Fibroblast of villous mesenchyme (primary cell): ENCODE results near the gene SLC4A8. TPM values are rescaled to one million over a fixed set of nuclear protein-coding genes. Genes with fewer than 3 reads are reported as not detected.

Source experiments
- DNase-seq: peaks from one replicate; pipeline ENCODE4 v3.0.0-alpha.2; 2010; ENCODE audit warnings: low read depth
- H3K4me3 ChIP-seq: 2 replicates; pipeline ENCODE4 v1.5.1; 2011; ENCODE audit warnings: low read depth, mild to moderate bottlenecking, low read length
- CTCF ChIP-seq: IDR thresholded peaks from 2 replicates; pipeline ENCODE4 v1.5.1; 2012; ENCODE audit warnings: low read depth, mild to moderate bottlenecking, low read length; ENCODE audit not compliant: insufficient read depth
- total RNA-seq: library from RNA; depleted of rRNA; stranded (reverse); fragments of >200 nt; gene quantifications from 2 replicates; pipeline ENCODE4 v1.2.3, GENCODE V29; 2012

Gene SLC4A8
- total RNA-seq, 1 donor = 6.9 TPM

GRCh38 chr12:51403159-51403558 lies 21.5 kb upstream of the SLC4A8 start:
- no peak for DNase-seq
- TF ChIP-seq CTCF = no peak
- no peak overlapping the region for H3K4me3 ChIP-seq

- no peak for TF ChIP-seq CTCF
- DNase-seq = no peak
- no peak overlapping the region for H3K4me3 ChIP-seq
These were observed 20.9 kb upstream of the SLC4A8 start for GRCh38 chr12:51403681-51404136.

GRCh38 chr12:51404627-51405026 lies 20.0 kb upstream of the SLC4A8 start:
- no peak for DNase-seq
- no peak overlapping the region for H3K4me3 ChIP-seq
- no peak for TF ChIP-seq CTCF

GRCh38 chr12:51405801-51406207 lies 18.8 kb upstream of the SLC4A8 start:
- no peak for TF ChIP-seq CTCF
- no peak for DNase-seq
- H3K4me3 ChIP-seq = no peak overlapping the region

- no peak for TF ChIP-seq CTCF
- H3K4me3 ChIP-seq = no peak overlapping the region
- DNase-seq = no peak
These were observed 18.3 kb upstream of the SLC4A8 start for GRCh38 chr12:51406290-51406689.

- DNase-seq = no peak
- no peak for TF ChIP-seq CTCF
- no peak overlapping the region for H3K4me3 ChIP-seq
These were observed 17.8 kb upstream of the SLC4A8 start for GRCh38 chr12:51406859-51407258.

- TF ChIP-seq CTCF = no peak
- no peak overlapping the region for H3K4me3 ChIP-seq
These were observed 17.0 kb upstream of the SLC4A8 start for GRCh38 chr12:51407604-51408003.

More at GRCh38 chr12:51407604-51408003, 17.0 kb upstream of the SLC4A8 start:
- DNase-seq = no peak
